ENCODE measurements around the gene OLR1.
A peak's percentile ranks its signal among the peaks of the same experiment; 100 is the strongest.

The OLR1 gene

DNA sequence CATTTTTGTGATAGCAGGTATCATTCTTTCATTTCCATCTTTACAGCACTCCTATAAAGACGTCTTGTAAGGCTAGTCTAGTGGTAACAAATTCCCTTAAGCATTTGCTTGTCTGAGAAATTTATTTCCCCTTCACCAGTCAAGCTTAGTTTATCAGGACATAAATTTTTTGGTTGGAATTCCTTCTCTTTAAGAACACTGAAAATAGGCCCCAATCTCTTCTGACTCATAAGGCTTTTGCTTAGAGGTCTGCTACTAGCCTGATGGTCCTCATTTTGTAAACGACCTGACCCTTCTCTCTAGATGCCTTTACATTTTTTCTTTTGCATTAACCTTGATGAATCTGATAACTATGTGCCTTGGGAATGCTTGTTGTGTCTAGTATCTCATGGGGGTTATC is 20.3 kb downstream of the OLR1 start:
- DNase-seq = no peak

DNA sequence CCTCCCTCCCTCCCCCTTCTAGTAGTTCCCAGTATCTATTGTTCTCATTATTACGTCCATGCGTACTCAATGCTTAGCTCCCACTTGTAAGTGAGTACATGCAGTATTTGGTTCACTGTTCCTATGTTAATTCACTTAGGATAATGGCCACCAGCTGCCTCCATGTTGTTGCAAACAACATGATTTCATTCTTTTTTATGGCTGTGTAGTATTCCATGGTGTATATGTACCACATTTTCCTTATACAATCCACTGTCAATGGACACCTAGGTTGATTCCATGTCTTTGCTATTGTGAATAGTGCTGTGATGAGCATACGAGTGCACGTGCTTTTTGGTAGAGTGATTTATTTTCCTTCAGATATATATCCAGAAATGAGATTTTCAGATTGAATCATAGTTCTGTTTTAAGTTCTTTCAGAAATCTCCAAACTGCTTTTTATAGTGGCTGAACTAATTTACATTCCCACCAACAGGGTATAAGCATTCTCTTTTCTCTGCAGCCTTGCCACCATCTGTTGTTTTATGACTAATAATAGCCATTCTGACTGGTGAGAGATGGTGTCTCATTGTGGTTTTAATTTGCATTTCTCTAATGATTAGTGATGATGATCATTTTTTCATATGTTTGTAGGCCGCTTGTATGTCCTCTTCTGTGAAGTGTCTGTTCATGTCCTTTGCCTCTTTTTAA is 24.1 kb downstream of the OLR1 start:
- no peak for DNase-seq

DNA sequence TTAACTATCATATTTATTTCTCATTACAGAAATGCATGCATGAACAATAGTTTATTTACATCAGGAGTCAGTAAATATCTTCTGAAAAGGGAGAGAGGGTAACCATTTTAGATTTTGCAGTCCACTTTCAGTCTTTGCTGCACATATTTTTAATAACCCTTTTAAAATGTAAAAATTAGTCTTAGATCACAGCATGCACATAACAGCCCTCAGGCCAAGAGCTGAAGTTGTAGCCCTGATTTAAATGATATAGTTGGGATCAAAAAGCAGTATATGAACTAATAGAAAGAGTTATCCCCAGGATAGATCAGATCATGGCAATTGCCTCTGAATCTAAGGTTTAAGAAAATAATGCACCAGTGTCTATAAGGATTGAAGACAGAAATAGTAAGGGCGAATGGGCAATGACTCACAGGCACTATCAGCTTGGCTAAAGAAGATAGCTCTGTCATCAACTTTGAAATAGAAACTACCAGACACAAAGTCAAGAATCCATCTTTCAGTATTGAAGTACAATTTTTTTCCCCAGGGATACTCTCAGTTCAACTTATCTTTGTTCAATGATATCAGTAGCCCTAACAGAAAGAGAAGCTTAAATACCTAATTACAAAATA is 28.8 kb downstream of the OLR1 start:
- no peak for DNase-seq

DNA sequence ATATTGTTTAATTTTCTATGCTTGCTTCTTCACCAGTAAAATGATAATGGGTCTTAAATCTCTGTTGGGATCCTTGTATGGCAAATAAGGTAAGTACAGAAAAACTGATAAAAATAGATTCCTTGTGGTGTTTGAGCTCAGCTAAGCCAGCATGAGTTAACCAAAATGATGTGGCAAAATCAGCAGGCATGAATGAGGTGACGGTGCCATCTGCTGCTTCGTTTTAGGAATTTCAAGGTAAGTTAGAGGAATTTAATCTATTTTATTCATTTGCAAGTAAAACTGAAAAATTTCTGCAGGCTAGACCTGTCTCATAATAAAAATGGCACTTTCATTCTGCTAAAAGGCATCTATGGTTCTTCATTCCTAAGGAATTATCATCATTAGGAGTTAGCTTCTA is 31.9 kb downstream of the OLR1 start:
- DNase-seq = peak; percentile 31

DNA sequence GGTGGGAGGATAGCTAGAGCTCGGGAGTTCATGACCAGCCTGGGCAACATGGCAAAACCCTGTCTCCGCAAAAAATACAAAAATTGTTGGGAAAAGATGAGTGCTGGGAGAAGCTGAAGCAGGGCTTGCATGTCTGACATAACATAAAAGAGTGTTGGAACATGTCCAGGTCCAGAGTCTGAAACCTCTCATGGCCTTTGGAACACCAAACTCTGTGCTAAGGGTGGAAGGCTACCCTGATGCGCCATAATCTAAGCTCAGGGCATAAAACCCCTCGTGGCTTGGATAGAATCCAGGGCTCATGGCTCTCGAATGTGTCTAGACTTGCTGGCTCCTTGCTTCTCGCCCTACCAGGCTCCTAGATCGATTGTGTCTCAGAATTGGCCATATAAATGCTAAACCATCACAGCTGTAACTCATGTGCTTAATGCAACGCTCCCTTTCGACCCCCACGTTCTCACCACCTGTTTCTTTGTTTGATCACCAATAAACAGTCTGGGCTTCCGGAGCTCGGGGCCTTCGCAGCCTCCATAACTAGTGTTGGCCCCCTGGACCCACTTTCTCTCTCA is 35.2 kb downstream of the OLR1 start:
- DNase-seq = no peak

DNA sequence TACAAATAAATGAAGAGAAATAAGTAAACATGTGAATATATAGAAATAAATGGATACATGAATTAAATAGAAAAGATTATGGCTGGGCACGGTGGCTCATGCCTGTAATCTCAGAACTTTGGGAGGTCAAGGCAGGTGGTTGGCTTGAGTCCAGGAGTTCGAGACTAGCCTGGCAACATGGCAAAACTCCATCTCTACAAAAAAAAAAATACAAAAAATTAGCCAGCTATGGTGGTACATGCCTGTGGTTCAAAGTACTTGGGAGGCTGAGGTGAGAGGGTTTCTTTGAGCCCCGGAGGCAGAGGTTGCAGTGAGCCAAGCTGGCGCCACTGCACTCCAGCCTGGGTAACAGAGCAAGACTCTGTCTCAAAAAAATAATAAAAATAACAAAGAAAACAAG is 36.8 kb downstream of the OLR1 start:
- DNase-seq = no peak

DNA sequence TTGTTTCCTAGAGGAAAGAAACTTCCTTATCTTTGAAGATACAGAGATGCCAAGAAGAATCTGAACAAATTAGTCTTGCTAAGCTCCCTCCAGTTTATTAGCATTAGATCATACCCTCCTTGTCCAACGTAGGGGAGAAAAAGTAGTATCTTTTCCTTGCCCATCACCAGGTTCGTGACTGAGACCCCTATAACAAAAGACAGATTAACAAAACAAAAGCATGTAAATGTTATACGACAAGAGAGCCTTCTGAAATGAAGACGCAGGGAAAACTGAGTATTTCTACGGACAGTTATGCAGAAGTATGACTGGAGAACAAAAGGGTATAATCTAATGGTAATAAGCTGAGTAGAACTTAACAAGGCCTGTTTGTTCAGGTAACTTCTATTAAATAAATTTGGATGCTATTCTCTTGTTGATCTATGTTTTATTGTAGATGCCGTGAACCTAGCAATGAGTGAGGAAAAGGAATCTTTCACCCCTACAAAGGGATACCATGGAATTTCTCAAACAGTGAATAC is 39.0 kb downstream of the OLR1 start:
- no peak for DNase-seq

DNA sequence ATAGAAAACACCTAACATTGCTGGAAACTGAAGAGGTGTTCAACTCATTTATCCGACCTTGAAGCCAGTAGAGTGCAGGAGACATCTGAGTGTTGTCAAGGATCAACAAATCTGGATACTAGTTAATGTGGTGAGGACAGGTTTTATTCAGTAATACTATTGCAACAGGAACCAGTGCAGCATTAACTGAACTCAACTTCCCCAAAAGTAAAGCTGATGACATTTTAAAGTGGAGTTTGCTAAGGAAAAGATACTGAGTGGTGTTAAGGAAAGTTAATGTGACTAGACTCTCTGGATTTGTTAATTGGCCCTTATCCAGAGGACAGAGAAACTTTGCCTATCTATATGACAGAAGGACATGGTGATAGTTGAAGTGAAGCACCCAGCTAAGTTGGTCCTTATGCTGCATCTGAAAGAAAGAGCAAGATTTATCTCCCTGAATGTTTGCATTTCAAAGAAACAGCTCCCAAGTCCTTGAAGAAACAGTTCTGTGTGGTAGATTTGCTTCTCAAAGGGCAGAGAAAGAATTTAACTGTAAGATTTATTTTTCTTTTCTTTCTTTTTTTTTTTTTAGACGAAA is 40.7 kb downstream of the OLR1 start:
- no peak for DNase-seq

DNA sequence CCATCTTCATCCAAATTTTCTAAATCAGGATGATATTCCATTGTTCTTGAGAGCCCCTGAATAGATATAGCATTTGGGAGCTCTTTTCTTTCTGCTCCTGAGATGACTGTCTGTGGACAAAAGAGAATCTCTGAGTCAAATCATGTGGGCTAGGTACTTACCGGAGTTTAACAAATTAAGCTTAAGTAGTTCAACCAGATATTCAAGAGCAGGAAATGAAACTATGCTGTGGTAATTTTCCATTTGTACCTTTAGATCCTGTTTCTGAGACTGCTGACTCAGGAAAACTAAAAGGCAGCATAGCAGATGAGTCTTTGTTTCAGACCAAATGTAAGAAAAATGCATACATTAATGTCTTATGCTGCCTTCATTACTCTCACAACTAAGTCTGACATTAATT is 41.9 kb downstream of the OLR1 start, which contains the start of gene CLEC7A:
Gene CLEC7A (minus strand): TSS at position 158 of the 400 bp plus-strand sequence. CDS start 117 bp downstream, at position 41.
- no peak for DNase-seq

DNA sequence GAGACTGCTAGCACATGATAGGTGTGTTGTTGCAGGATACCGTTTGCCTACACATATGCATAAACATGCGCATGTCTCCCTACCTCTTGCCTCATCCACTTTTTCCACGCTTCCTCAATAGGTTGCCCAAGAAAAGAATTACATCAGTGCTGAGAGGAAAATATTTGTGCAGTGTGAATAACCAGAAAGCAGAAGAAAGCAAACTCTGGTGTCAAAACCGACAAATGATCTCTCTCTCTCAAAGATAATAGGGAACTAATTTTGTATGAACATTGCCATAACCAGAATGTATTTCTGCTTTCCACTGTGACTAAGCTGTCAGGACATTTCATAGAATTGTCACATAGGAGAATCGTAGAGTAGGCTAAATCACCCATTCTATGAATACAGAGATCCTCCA is 43.2 kb downstream of the OLR1 start:
- no peak for DNase-seq

DNA sequence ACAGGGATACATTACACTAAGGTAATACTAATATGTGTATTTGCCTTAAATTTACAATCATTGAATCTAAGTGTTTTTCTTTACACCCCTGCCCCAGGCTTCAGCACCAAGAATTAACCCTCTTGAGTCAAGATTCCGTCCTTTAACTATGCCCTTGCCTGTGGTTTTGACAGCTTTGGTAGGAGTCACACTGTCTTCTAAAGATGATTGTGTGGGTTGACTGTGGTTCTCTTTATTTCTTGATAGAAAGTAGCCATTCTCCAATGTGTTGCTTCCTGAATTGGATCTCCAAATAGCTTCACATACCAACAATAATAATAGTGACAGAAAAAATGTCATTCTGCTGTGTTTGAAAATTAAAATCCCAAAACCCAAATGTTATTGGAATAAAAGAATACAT is 45.5 kb downstream of the OLR1 start:
- no peak for DNase-seq

DNA sequence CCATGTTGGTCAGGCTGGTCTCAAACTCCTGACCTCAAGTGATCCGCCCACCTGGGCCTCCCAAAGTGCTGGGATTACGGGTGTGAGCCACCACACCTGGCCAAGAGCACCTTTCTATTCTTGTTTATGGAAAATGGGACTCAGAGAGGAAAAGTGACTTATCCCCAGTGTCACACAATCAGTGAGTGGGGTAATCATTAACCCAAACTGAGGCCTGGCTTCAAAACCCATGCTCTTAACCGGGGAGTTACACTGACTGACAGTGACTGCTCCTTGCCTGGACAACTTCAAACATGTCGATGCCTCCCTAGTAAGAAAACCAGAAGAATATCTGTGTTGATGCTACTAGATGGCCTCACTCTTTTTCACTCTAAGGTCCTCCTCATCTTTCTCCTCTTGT is 49.2 kb downstream of the OLR1 start:
- DNase-seq = no peak

DNA sequence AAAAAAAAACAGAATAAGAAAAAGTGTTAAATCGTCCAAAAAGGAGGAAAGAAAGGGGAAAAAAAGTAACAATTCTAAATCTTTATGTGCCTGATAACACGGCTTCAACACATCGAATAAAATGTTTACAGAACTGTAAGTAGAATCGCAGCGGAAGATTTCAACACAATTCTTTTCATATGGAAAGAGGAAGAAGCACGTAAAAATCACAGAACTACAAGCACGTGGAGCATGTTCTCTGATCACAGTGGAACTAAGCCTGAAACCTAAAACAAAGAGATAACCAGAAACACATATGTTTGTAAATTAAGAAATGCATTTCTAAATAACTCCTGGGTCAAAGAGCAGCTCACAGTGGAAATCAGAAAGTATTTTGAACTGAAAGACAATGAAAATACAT is 50.7 kb downstream of the OLR1 start:
- no peak for DNase-seq

DNA sequence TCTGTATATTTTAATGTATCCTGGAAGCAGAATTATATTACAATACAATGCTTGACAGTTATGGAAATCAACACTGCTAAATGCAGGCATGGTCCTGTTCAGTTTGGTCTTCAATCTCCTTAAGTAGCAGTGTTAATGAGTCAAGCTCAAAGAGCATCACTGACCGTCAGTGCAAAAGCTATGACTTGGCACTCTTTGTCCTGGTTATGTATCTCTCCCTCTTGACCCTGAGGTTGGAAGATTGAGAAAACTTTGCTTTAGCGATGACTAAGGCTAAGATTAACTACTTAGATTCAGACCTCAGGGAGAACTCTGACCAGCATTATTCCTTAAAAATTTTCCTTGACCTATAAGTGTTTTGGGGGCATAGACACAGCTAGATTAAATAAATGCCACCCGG is 52.9 kb downstream of the OLR1 start:
- DNase-seq = no peak

DNA sequence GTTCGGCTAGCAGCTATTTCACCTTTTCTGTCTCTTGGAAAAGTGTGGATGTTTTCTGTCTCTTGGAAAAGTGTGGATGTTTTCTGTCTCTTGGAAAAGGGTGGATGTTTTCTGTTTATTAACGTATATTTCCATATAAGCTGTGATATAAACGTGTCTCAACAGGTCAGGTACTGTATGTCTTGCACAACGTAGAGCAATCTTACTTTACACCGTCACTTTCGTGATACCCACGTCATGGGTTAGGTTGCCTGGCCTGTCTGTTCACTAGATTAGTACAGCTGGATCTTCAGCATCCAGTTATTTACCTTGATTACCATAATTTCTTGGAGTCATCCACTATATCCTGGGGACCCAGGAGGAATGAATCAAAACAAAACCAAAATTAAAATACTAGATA is 56.0 kb downstream of the OLR1 start:
- DNase-seq = no peak

DNA sequence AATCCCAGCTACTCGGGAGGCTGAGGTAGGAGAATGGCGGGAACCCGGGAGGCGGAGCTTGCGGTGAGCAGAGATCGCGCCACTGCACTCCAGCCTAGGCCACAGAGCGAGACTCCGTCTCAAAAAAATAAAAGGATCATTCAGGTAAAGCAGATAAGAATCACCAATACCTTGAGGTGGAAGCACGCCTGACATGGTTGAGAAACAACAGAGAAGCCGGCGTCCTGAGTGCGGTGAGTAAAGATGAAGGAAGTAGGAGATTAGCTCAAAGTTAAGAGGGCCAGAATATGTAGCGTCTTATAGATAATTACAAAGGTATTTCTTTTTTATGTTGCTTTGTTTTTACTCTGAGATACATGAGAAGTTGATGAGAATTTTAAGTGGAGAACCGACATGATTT is 56.6 kb downstream of the OLR1 start:
- no peak for DNase-seq

DNA sequence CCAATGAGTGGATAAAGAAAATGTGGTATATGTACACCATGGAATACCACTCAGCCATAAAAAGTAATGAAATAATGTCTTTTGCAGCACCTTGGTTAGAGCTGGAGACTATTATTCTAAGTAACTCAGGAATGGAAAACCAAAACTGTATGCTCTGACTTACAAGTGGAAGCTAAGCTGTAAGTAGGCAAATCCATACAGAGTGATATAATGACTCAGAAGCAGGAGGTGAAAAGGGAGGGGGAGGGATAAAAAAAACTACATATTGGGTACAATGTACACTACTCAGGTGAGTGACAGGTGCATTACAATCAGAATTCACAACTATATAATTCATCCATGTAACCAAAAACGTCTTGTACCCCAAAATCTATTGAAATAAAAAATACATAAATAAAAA is 58.0 kb downstream of the OLR1 start:
- no peak for DNase-seq

DNA sequence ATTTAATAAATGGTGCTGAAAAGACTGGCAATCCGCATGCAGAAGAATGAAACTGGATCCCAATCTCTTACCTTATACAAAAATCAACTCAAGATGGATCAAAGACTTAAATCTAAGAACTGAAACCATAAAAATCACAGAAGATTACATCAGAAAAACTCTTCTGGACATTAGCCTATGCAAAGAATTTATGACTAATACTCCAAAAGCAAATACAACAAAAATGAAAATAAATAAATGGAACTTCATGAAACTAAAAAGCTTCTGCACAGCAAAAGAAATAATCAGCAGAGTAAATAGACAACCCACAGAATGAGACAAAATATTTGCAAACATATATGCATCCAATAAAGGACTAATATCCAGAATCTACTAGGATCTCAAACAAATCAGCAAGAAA is 58.9 kb downstream of the OLR1 start:
- no peak for DNase-seq

DNA sequence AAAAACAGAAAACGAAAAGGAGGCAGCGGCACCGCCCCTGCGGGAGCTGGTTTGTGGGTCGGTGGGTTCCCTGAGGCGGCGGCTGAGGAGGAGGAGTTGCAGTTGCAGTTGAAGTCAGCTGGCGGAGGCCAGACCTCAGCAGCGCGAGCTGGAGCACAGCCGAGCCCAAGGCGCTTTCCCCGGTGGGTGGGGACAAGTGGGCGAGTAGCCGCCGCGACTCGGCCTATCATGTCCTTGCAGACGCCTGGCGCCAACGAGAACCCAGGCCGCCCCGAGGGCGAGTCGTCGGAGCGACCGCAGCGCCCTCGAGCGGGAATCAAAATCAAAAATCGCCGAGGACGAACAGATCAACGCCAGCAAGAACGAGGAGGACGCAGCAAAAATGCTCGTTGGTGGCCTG is 60.5 kb downstream of the OLR1 start:
- no peak for DNase-seq

DNA sequence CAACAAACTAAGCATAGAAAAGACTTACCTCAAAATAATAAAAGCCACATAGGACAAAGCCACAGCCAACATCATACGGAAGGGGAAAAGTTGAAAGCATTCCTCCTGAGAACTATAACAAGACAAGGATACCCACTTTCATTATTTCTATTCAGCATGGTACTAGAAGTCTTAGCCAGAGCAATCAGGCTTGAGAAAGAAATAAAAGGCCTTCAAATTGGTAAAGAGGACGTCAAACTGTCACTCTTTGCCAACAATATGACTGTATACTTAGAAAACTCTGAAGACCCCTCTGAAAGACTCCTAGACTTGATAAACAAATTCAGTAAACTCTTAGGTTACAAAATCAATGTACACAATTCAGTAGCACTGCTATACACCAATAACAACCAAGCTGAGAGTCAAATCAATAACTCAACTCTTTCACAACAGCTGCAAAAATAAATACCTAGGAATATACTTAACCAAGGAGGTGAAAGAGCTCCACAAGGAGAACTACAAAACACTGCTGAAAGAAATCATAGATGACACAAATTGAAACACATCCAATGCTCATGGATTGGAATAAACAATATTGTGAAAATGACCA is 61.6 kb downstream of the OLR1 start:
- no peak for DNase-seq
